Measurements from ENCODE around the gene SEZ6L.

DNA sequence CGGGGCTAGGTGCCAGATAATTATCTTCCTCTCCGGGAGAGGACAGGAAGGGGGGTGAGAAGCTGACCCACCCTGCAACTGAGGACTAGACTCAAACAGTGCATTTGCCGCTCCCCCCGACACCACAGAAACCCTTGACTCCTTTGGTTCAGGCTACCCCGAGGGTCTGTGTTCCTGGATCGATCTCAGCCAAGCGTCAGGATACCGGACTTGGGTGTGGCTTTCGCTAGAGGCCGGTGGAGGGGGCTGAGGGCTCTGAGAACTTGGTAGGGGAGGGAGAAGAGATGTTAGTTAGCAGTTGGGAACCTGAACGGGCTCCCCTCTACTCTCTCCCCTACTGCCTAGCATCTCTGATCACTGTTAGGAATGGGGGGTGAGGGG is 840 bp downstream of the SEZ6L start:
- TF ChIP-seq POLR2AphosphoS5 (IDR thresholded peaks at IDR 0.05; ENCODE audit: low read depth, low read length) = no peak
- no peak for TF ChIP-seq POLR2A (IDR thresholded peaks at IDR 0.05; ENCODE audit: low read depth, low read length)
- no peak for TF ChIP-seq TAF1 (IDR thresholded peaks at IDR 0.05; ENCODE audit: low read depth, low read length)
- no peak for TF ChIP-seq SPI1 (IDR thresholded peaks at IDR 0.05; ENCODE audit: low read depth, low read length)
- TF ChIP-seq PAX5 (IDR thresholded peaks at IDR 0.05; ENCODE audit: insufficient read depth, low read length, severe bottlenecking) = no peak
- TF ChIP-seq POU2F2 (IDR thresholded peaks at IDR 0.05; ENCODE audit: low read depth, low read length) = no peak
